Neuron (in vitro differentiated cells): Measurements from ENCODE around the gene SF3A1.
A peak's percentile ranks its signal among the peaks of the same experiment; 100 is the strongest.

ENCODE experiments used
- H2AFZ ChIP-seq: one replicate; pipeline ENCODE4 v1.6.1; 2013; ENCODE audit warnings: low read depth, mild to moderate bottlenecking, inconsistent platforms, low read length, moderate library complexity
- H3K27me3 ChIP-seq: one replicate; pipeline ENCODE4 v1.6.1; 2013; ENCODE audit warnings: low read length; ENCODE audit not compliant: insufficient read depth
- H3K36me3 ChIP-seq: one replicate; pipeline ENCODE4 v1.6.1; 2013; ENCODE audit warnings: low read length; ENCODE audit not compliant: insufficient read depth
- H3K4me1 ChIP-seq: one replicate; pipeline ENCODE4 v1.6.1; 2013; ENCODE audit warnings: low read length; ENCODE audit not compliant: insufficient read depth
- H3K4me3 ChIP-seq: 2 replicates; pipeline ENCODE4 v1.5.1; 2013; ENCODE audit warnings: mild to moderate bottlenecking, low read length, moderate library complexity
- H3K9me3 ChIP-seq: one replicate; pipeline ENCODE4 v1.6.1; 2013; ENCODE audit warnings: low read length

Gene SF3A1

GRCh38 chr22:30295576-30295975 is 61.1 kb downstream of the SF3A1 start:
- H3K4me1 ChIP-seq, result peaks cover 6% of the 10 kb centered on the region
- H3K9me3 ChIP-seq, result no peaks in the 10 kb centered on the region
- H3K27me3 ChIP-seq, result no peaks in the 10 kb centered on the region
- peaks cover 18% of the 10 kb centered on the region for H3K36me3 ChIP-seq
- no peak overlapping the region for H2AFZ ChIP-seq
- no peak overlapping the region for H3K4me3 ChIP-seq

- Histone ChIP-seq H3K36me3 (peaks cover 18% of the 10 kb centered on the region), H2AFZ (no peak overlapping the region), H3K9me3 (no peaks in the 10 kb centered on the region)
Observed at GRCh38 chr22:30294830-30295229, 61.9 kb downstream of the SF3A1 start.

GRCh38 chr22:30294066-30294465 is 62.6 kb downstream of the SF3A1 start:
- H3K4me1 ChIP-seq, result peaks cover 13% of the 10 kb centered on the region
- H3K27me3 ChIP-seq, result no peaks in the 10 kb centered on the region
- H3K9me3 ChIP-seq, result no peaks in the 10 kb centered on the region
- no peak overlapping the region for H2AFZ ChIP-seq
- H3K4me3 ChIP-seq, result no peak overlapping the region
- peaks cover 16% of the 10 kb centered on the region for H3K36me3 ChIP-seq

More at GRCh38 chr22:30294830-30295229, 61.9 kb downstream of the SF3A1 start:
- no peaks in the 10 kb centered on the region for H3K27me3 ChIP-seq
- H3K4me1 ChIP-seq, result peaks cover 13% of the 10 kb centered on the region
- no peak overlapping the region for H3K4me3 ChIP-seq

GRCh38 chr22:30293026-30293425 is 63.7 kb downstream of the SF3A1 start:
- Histone ChIP-seq H2AFZ (no peak overlapping the region), H3K27me3 (no peaks in the 10 kb centered on the region), H3K36me3 (peaks cover 12% of the 10 kb centered on the region), H3K4me3 (no peak overlapping the region), H3K9me3 (no peaks in the 10 kb centered on the region), H3K4me1 (peaks cover 23% of the 10 kb centered on the region)

GRCh38 chr22:30292069-30292970 is 64.4 kb downstream of the SF3A1 start:
- Histone ChIP-seq H3K27me3 (no peaks in the 10 kb centered on the region), H3K9me3 (no peaks in the 10 kb centered on the region), H3K4me1 (peaks cover 23% of the 10 kb centered on the region), H3K36me3 (peaks cover 12% of the 10 kb centered on the region), H2AFZ (no peak overlapping the region), H3K4me3 (no peak overlapping the region)

- Histone ChIP-seq H3K27me3 (no peaks in the 10 kb centered on the region), H3K4me3 (no peak overlapping the region), H2AFZ (no peak overlapping the region), H3K9me3 (no peaks in the 10 kb centered on the region), H3K4me1 (peaks cover 23% of the 10 kb centered on the region), H3K36me3 (peaks cover 12% of the 10 kb centered on the region)
Observed at GRCh38 chr22:30291058-30291892, 65.4 kb downstream of the SF3A1 start.

GRCh38 chr22:30290342-30291057 is 66.2 kb downstream of the SF3A1 start:
- no peak overlapping the region for H3K4me3 ChIP-seq
- H2AFZ ChIP-seq, result no peak overlapping the region
- H3K4me1 ChIP-seq, result peaks cover 23% of the 10 kb centered on the region
- no peaks in the 10 kb centered on the region for H3K27me3 ChIP-seq
- H3K9me3 ChIP-seq, result no peaks in the 10 kb centered on the region
- H3K36me3 ChIP-seq, result peaks cover 12% of the 10 kb centered on the region

- Histone ChIP-seq H3K9me3 (no peaks in the 10 kb centered on the region), H3K27me3 (no peaks in the 10 kb centered on the region), H3K4me3 (peak overlapping the region; percentile 54), H3K4me1 (peaks cover 23% of the 10 kb centered on the region), H2AFZ (peak overlapping the region; percentile 83), H3K36me3 (peaks cover 12% of the 10 kb centered on the region)
Observed at GRCh38 chr22:30289980-30290313, 66.7 kb downstream of the SF3A1 start.

GRCh38 chr22:30289141-30289979 is 67.3 kb downstream of the SF3A1 start, which contains the start of gene CASTOR1:
TSS of gene CASTOR1 (minus strand) at chr22:30289505. CDS start at chr22:30289497, 8 bp downstream.
- peaks cover 23% of the 10 kb centered on the region for H3K4me1 ChIP-seq
- H3K36me3 ChIP-seq, result peaks cover 12% of the 10 kb centered on the region
- no peaks in the 10 kb centered on the region for H3K27me3 ChIP-seq
- no peaks in the 10 kb centered on the region for H3K9me3 ChIP-seq
- H2AFZ ChIP-seq, result peak within 1 kb of the TSS; percentile 83
- H3K4me3 ChIP-seq, result peak within 1 kb of the TSS; percentile 54

- no peaks in the 10 kb centered on the region for H3K9me3 ChIP-seq
- peaks cover 23% of the 10 kb centered on the region for H3K4me1 ChIP-seq
- no peaks in the 10 kb centered on the region for H3K27me3 ChIP-seq
- peak overlapping the region; percentile 54 for H3K4me3 ChIP-seq
- peaks cover 5% of the 10 kb centered on the region for H3K36me3 ChIP-seq
- peak overlapping the region; percentile 83 for H2AFZ ChIP-seq
Observed at GRCh38 chr22:30288419-30289140, 68.1 kb downstream of the SF3A1 start.

GRCh38 chr22:30287648-30288418 is 68.9 kb downstream of the SF3A1 start:
- Histone ChIP-seq H3K36me3 (no peaks in the 10 kb centered on the region), H3K9me3 (no peaks in the 10 kb centered on the region), H2AFZ (no peak overlapping the region), H3K4me3 (peak overlapping the region; percentile 54), H3K27me3 (no peaks in the 10 kb centered on the region), H3K4me1 (peaks cover 25% of the 10 kb centered on the region)
